Lower leg skin (tissue), 4 donors: ENCODE results near the gene KIAA1671. TPM values are rescaled to one million over a fixed set of nuclear protein-coding genes. Genes with fewer than 3 reads are reported as not detected.

Experiments used
- DNase-seq, 2 donors: peaks; one replicate each; pipeline ENCODE4 v3.0.0-alpha.2; 2019; ENCODE audit warnings: low spot score in 2 of 2
- H3K4me3 ChIP-seq: fragments of 200-600 bp; sonication (generic); 2 replicates; pipeline ENCODE4 v1.5.1; 2017; ENCODE audit warnings: mild to moderate bottlenecking, low read depth; ENCODE audit not compliant: poor library complexity, severe bottlenecking
- CTCF ChIP-seq, 3 donors: fragments of 450-650 bp; IDR thresholded peaks; one replicate each; pipeline ENCODE4 v1.5.1; 2016; ENCODE audit warnings: antibody characterized with exemption in 3 of 3, mild to moderate bottlenecking in 3 of 3, moderate library complexity in 2 of 3
- POLR2A ChIP-seq, 2 donors: fragments of 450-650 bp; IDR thresholded peaks; one replicate each; pipeline ENCODE4 v1.6.1; 2016 to 2017; ENCODE audit warnings: antibody characterized with exemption in 2 of 2, mild to moderate bottlenecking in 1 of 2, moderate library complexity in 1 of 2
- WGBS, 2 donors: methylation state at CpG; one replicate each; pipeline ENCODE4 v1.1.5; 2018; 5-methylcytosine and 5-hydroxymethylcytosine counted together
- intact Hi-C: fragments of 100-400 bp; cut with DNase I; formaldehyde crosslinking; loops from one replicate; pipeline ENCODE4 v1.15.0; 2023; ENCODE audit warnings: low total_unique reads
- total RNA-seq, 4 donors: library from RNA; depleted of rRNA; stranded (reverse); fragments of >200 nt; gene quantifications; one replicate each; pipeline ENCODE4 v1.1.0, GENCODE V29; 2016

KIAA1671 gene
- total RNA-seq, 4 donors from 2014 or later = 60.0 to 87.8 (median 85.1) TPM

GRCh38 chr22:24975125-24975640 lies 22.7 kb downstream of the KIAA1671 start:
- intact Hi-C loops = no loop called here
- DNase-seq = no peak
- WGBS, 2 donors = 78% methylated on average over 5 of the region's 5 CpGs
- TF ChIP-seq CTCF (IDR thresholded peaks at IDR 0.05) (no peak), POLR2A (IDR thresholded peaks at IDR 0.05) (no peak)
- H3K4me3 ChIP-seq = no peak overlapping the region

GRCh38 chr22:24975813-24976341 lies 23.4 kb downstream of the KIAA1671 start:
- peak in 1 of 2 donors; percentile 60 for DNase-seq
- no peak overlapping the region for H3K4me3 ChIP-seq
- 35 to 43% methylated on average over 11 of the region's 11 CpGs for WGBS, 2 donors
- intact Hi-C loops = no loop called here
- no peak for TF ChIP-seq POLR2A (IDR thresholded peaks at IDR 0.05)
- no peak for TF ChIP-seq CTCF (IDR thresholded peaks at IDR 0.05)

GRCh38 chr22:24976442-24977218 lies 24.1 kb downstream of the KIAA1671 start:
- H3K4me3 ChIP-seq = no peak overlapping the region
- intact Hi-C loops = no loop called here
- TF ChIP-seq POLR2A (IDR thresholded peaks at IDR 0.05) = no peak
- TF ChIP-seq CTCF (IDR thresholded peaks at IDR 0.05) = no peak
- DNase-seq = no peak
- WGBS, 2 donors = 36 to 43% methylated on average over 18 of the region's 18 CpGs

GRCh38 chr22:24977370-24978221 lies 25.1 kb downstream of the KIAA1671 start:
- H3K4me3 ChIP-seq = no peak overlapping the region
- WGBS, 2 donors = 19 to 28% methylated on average over 8 to 12 of the region's 12 CpGs
- TF ChIP-seq CTCF (IDR thresholded peaks at IDR 0.05) (no peak), POLR2A (IDR thresholded peaks at IDR 0.05) (no peak)
- intact Hi-C loops = no loop called here
- peak in 1 of 2 donors; percentile 59 for DNase-seq

GRCh38 chr22:24978308-24978707 lies 25.8 kb downstream of the KIAA1671 start:
- TF ChIP-seq POLR2A (IDR thresholded peaks at IDR 0.05) (no peak), CTCF (IDR thresholded peaks at IDR 0.05) (no peak)
- DNase-seq = no peak
- no peak overlapping the region for H3K4me3 ChIP-seq
- WGBS, 2 donors = 93% methylated on average over 1 of the region's 1 CpG
- intact Hi-C loops = no loop called here
